NCI-H226 (cell line): Measurements from ENCODE around the gene AKAP6.
A peak's percentile ranks its signal among the peaks of the same experiment; 100 is the strongest.
"Not testable (repeated sequence)": the region's sequence is repeated elsewhere in the genome, so short reads cannot be mapped to it uniquely, and the experiment has no call there.

Source experiments
- DNase-seq: peaks from one replicate; pipeline ENCODE4 v3.0.0-alpha.2; 2015

The AKAP6 gene

DNA sequence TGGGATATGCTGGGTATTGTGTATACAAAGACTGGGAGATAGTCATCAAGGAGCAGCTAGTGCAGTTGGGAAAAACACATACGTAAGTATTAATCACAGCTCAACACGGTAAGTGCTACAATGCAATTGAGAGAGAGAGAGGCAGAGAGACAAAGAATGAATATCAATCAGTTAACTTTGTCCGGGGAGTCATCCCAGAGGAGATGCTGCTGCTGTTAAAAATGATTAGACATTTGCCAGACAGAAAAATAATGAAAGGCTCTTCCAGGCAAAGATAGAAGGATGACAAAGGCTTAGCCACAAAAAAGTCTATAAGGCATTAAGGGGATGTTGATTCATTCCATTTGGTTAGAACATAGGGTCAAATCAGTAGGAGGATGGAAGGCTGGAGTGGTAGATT is 45.1 kb downstream of the AKAP6 start:
- no peak for DNase-seq

DNA sequence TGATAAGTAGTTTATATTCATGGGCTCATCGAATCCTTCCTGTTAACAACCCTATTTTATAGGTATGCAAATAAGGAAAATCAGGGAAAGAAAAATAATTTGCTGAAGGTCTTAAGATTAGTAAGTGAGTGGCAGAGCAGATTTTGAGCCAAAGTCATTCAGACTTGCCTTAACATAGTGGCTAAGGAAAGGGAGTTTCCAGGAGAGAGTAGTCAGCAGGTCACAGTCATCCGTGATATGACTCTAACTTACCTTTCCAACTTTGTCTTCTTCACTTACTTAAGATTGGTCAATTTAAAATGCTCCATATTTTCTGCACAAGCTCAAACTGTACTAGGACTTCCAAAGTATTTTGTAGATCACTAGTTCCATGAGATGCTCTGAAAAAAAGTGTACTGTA is 46.6 kb downstream of the AKAP6 start:
- no peak for DNase-seq

DNA sequence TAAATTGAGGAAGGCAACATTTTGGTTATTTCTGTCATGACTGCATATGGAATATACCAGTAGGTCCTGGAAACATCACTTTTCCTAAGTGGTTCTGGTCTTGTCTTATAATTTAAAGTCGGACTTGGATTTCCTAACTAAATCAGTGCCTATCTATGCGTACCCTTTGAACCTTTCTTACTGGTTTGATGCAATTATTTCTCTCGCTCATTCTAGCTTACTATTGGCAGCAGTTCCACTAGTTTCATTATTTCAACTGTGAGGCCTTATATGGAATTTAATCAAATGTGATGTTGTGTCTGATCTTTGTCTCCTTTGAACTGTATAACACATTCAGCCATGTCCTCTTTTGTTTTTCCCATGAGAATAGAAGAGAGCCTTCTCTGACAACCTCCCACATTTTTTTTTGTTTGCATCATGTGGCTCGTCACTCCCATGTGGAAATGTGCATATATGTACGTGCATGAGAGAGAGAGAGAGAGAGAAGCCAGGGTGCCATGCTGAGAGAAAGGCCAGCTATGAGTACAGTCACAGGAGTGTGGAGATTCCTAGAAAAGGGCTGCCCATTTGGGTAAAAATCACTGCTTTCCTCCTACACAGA is 48.0 kb downstream of the AKAP6 start:
- DNase-seq: no peak

DNA sequence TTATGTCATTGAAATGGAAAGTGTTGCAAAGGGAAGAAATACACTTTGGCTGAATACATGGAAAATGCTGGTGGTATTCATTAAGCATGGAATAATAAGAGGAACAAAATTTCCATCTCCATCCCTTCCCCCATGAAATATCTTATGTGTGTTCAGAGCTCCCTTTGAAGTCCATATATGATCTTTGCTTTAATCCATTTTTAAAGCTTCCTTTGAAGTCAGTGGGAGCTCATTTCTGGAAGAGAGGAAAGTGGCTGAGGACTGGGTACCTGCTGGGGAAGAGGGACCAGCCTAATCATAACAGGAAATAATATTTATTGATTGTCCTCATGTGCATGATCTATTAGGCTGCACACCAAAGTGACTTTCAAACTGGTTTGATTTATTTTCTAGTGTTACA is 49.2 kb downstream of the AKAP6 start:
- no peak for DNase-seq

DNA sequence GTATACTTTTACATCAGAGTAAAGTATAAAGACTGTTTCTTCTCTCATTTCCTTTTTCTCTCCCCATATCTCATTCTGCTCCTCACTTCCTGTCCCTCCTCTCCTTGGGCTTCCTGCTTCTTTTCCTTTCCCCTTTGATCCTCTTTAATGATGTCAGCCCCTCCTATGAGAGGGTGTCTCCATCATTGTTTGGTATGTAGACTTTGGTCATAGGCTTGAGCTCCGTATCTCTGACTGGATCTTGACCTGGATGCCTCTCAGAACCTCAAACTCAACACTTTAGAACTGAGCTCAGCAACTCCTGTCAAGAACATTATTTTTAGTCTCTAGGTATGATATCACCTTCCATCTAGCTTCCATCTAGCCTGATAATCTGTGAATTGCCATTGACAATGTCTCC is 50.3 kb downstream of the AKAP6 start:
- DNase-seq: peak; percentile 22

DNA sequence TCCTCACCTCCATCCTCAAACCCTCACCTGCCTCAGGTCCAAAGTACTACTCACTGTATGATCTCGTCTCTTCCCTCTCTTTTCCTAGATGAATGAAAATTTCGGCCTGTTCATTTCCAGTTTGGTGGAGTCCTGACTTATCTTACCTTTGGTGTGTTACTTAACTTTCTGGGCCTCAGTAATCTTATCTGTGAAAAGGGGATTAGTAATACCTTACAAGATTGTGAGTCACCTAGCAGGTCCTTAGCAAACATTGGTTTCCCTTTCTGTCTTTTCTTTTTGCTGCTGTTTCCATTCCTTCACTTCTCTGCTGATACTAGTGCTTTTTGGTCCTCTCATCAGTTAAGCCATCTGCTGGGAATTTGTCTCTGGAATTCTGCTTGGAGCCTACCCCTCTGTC is 52.8 kb downstream of the AKAP6 start:
- DNase-seq: peak; percentile 50

DNA sequence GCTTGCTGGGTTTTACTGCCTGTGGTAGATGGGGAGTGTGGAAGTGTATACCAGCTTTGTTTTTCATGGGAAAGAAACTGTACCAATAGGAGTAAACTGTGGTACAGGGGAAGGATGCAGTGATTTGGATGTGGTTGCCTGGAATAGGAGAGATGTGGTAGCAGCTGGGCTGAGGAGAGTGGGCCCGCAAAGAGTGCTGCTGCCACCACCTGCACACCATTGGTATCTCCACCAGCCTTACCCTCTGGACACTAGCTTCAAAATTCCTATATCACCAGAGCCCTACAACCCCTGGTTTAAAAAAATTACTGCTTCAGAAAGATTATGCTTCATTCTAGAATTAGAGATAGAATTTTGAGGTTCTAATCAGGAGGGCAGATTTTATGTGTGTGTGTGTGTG is 53.6 kb downstream of the AKAP6 start:
- DNase-seq: peak; percentile 36

DNA sequence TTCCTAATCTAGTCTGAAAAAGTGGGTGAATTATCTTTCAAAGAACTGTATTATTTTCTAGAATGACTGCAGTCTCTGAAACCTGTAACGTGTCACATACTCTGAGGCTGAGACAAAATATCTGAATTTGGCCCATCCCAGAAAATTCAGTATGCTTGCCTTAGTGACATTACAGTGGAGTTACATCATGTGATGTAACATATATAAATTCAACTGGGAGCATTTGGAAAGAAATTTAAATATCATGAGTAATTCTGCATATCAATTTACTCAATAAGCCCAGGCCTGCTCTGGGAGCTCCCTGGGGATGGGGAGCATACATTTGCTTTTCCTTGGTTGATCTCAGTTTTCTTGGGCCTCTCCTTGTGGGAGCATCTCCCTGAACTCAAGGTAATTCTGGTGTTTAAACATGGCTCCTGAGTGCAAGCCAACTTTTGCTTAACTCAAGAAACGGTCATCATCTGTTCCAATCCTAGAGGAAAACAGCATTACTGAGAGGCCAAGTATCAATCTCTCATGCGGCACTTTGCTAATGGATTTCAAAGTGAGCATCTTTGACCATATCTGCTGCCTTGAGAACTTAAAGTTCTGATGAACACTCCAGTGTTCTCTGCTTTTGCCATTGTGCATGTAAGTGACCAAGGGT is 54.4 kb downstream of the AKAP6 start:
- no peak for DNase-seq

DNA sequence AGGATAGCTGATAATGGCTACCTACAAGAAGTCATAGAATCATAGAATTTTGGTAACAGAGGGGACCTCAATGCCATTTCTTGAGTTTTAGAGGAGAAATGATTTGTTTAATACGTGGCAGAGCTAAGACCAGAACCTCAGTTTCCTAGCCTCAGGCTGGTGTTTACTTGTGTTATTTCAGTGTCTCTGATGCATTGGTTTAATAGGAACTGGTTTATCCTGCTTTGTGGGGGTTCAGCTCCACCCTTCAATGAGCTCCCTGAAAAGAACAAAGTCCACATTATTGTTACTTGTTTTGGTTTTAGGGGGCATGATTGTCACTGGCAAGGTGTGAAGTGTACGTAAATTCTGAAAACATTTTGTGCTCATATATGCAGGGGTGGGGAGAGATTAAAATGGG is 55.4 kb downstream of the AKAP6 start:
- DNase-seq: no peak

DNA sequence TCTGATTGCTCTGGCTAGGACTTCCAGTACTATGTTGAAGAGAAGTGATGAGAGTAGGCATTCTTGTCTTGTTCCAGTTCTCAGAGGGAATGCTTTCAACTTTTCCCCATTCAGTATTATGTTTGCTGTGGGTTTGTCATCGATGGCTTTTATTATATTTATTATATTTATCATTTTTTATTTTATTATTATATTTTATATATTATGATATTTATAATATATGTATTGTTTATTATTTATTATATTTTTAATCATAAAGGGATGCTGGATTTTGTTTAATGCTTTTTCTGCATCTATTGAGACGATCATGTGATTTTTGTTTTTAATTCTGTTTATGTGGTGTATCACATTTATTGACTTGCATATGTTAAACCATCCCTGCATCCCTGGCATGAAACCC is 58.2 kb downstream of the AKAP6 start:
- DNase-seq: not testable (repeated sequence)

DNA sequence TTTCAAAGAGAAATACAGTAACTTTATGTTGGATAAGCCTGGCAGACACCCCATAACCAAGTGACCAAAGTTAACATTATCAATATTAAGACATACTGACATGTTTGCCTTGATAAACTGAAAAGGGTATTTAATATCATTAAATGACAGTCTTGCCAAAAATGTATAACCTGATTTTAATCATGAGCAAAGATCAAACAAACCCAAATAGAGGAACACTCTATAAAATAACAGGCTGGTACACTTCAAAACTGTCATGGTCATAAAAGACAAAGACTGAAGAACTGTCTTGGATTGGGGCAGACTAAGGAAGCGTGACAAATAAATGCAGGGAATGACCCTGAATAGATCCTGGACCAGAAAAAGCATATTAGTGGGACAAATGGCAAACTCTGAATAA is 64.0 kb downstream of the AKAP6 start:
- DNase-seq: no peak

DNA sequence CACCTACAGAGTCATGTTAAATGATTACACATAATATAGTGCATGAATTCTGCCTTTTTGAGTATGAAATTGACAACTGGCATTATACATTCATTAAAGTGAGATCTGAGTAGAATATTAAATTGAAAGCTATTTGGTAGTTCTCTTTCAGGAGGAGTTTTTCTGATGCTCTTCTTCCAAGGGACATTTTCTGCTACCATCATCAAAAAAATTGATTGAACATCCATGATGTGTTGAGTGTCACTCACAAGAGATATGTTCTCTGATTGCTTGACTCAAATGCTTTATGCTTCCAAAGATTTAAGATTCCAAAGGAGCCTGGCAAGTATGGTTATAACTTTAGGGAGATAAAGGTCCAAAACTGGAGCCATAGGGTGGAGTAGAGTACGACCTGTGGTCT is 64.9 kb downstream of the AKAP6 start:
- DNase-seq: no peak

DNA sequence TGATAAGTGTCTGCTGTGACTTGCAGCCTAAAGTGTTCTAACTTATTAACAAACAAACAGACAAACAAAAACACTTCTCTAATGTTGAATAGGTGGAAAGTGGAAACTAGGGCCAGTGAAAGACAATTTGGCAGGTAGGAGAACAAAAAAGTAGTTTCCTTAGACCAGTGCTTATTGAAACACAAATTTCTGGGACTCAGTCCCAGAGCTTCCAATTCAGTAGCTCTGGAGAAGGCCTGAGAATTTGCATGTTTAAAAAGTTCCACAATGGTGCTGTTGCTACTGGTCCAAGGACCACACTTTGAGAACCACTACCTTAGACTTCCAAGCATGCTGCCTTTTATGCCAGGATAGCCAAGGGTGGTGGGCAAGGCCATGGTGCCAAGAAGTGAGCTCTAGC is 67.8 kb downstream of the AKAP6 start:
- no peak for DNase-seq

DNA sequence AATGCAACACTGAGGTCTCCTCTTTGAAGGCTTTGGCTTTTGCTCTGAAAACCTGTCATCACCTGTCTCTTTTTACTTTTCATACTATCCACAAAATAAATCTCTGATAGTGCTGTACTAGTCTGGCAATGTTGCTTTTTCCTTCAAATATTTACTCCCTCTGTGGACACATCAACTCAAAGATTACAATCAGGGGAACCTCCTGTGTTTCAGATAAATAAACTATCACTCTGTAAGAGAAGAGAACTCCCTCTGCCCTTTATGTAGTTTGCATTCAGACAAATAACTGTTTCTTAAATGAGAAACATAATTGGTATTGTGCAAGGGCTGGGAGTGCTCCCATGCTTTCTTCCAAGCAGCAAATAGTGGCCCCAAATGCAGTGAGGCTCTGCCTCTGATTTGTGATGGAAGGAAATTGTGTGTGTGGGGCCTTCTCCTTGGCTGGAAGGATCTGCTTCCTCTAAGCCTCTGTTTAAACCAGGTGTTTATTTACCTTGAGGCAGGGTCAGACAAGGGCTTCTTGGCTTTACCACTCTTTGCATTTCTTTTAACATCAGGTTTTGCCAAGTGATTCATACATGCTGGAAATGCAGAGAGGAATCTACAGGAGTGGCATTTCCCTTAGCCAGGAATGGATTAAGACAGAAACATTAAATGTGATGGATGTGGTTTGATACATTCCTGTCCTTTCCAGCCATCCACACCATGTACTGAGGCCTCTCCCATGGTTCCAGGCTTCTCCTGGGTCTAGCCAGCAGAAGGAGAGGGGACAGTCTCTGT is 69.0 kb downstream of the AKAP6 start:
- peak; percentile 86 for DNase-seq

DNA sequence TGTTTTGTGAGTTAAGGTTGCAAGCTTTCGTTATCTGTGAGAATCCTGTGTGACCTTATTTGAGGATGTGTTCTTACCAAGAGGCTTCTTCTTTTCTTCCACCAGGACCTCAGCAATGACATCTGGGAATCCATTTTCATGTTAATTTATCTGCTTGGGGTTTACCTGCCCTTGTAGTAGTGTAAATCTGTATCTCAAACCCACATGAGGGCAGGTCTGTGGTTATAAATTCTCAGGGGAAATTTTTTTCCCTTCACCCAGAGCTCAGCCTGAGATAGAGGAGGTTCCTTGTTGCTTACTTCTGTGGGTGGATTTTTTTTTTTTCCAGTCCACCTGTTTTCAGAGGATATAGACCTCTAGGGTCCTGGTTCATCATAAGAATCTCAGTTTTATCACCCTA is 70.8 kb downstream of the AKAP6 start:
- no peak for DNase-seq

DNA sequence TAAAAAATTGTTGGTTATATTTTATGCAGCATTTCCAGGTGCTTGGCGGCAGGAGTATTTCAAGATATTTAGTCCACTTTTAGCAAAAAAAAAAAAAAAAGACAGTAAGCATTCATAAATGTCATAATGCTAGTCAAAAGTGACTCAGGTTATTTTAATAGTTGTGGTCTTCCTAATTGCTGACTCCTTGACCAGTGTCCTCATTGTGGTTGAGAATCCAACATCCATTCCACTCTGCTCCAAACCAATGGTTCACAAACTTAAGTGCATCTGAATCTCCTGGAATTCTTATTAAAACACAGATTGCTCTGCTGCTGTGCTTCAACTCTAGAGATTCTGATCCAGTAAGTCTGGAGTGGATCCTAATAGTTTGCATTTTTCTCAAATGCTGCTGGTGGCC is 71.4 kb downstream of the AKAP6 start:
- no peak for DNase-seq

DNA sequence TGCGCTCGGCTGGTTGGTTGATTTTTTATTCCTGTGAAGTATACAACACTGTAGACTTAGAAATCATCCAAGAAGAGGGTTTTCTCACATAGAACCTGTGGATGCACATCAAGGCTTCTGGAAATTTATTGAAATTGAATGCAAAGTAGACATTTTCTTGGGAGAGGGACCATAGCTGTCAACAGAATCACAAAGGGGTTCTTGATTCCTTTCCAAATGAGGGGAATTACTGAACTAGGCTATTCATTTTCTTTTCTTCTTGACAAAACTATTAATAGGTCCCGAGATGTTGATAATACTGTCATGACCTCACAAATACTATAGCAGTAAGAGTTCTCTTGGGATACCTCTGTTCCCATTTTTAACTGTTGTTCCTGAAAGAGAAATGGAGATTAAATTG is 73.9 kb downstream of the AKAP6 start:
- no peak for DNase-seq

DNA sequence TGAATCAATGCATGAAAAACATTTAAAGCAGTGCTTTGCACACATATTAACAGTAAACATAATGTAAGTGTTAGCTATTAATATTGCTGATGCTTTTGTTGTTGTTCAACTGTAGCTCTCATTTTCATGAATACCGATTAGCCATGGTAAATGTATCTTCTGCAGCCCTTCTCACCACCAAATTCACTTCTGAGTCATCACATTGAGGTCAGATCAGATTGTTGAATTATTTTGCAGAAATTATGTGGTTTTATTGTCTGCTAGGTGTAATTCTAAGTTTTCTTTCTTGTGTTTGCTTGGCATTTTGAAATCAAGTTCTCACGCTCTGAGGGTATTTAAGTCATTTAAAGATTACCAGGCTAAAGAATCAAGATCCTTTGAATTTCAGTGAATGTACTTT is 74.6 kb downstream of the AKAP6 start:
- no peak for DNase-seq

DNA sequence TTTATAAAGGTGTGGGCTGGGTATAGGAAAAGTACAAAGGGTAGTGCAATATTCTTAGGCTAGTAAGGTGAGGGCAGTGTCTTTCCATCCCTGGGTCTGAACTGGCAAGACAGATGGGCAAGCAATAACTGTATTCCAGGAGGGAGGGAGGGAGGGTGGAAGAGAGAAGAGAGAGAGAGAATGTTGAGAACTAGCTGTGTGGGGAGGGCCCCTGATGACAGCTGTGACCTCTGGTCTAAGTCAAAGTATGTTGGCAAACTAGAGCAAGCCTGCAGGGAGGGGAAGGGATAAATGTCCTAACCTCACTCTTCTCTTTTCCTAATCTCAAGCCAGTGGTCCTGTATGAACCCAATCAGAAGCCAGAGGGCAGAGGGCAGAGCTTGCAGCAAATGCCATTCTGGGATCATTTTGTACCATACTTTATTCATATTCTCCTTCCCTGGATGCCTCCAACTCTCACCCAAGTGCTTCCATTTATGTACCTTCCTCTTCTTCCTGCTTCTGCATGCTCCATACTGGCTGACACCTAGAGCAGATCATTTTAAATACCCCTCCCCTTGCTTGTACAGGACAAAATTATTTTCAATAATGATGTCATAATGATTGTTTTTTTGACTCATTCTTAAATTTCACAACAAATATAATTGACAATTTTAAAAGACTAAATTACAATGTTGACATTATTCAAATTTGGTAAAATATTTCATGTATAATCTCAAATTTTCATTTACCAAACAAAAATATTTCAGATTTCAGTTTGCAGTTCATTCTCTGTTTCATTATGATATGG is 75.9 kb downstream of the AKAP6 start:
- DNase-seq: no peak

DNA sequence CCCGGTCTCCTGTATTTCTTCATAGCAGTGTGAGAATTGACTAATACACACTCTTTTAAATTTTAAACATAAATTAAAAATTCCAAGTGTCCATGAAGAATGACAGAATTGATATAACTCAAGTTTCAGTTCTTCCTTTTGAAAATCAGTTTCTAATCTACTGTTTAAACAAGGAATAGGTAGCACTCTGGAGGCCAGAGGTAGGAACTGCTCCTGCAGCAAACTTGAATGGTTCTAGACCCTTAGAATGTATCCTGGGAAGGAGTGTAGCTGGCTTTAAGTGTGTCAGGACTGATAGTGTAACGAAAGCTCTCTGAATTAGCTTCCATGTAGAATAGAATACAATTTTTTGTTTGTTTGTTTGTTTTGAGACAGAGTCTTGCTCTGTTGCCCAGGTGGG is 76.8 kb downstream of the AKAP6 start:
- DNase-seq: no peak

DNA sequence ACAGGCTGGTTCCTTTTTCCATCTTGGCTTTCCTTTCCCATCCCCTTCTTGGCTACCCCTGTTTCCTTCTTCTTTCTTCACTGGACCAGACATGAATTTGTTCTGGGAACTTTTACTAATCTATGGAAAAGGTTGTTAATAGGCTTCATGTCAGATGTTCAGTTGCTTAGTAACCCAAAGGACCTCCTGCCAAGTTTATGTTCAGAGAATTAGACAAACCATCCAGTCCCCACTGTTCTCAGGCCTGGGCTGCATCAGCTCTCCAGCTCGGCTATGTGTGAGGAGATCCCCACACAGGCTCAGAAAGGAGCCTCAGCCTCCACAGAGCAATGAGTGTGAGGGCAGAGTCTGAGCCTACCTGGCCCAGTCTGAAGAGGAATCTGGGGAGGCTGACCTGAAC is 78.0 kb downstream of the AKAP6 start:
- no peak for DNase-seq

DNA sequence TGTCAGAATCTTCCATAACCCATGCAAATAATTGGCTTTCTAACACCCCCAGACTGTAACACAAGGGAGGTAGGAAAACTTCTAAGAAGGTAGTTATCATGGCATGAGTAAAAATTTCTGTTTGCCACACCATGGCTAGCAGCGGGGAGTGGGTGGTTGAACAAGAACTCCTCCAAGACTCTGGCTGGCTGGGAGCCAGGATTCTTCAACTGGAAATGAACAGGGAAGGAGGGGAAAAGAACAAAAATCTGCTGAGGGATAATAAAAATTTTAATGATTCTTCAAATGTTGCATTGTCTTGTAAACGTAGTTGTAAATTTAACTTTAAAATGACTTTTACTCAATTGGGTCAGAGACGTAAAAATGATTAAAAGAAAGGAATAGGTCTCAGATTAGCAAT is 78.9 kb downstream of the AKAP6 start:
- DNase-seq: no peak

DNA sequence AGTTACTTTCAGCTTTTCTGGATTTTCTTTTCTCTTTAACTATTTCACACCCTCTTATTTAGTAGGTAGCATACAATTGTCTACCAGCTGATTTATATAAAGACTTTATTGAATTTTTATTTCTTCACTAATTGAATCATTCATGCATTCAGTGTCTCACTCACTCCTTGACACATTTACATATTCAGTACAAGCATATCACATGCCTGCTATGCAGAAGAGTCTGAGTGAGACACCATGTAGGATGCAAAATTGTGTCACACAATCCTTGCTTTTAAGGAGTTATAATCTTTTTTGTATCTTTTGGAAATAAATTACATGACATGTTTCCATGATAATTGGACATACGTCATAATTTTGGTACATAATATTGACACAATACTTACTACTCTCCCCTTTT is 83.0 kb downstream of the AKAP6 start:
- no peak for DNase-seq

DNA sequence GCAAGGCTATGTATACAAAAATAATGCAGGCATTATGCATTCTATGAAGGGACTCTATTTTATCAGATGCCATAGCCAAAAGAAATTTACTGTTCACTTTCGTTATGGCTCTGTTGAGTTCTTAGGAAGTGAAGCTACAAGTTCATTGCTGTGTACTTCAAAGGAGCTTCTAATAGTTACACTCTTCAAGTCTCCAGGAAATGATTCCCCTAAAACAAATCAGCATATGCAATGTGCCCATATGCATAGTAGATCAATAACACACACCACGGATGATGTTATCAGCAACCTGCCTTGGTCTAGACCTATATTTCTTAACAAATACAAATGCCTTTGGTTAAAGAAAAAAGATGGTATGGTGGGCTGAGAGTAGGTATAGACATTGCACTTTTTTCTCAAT is 83.4 kb downstream of the AKAP6 start:
- DNase-seq: no peak
